Smooth muscle cell (in vitro differentiated cells): ENCODE results near the gene MED22. TPM values are rescaled to one million over a fixed set of nuclear protein-coding genes. Genes with fewer than 3 reads are reported as not detected.
"Not testable (repeated sequence)": the region's sequence is repeated elsewhere in the genome, so short reads cannot be mapped to it uniquely, and the experiment has no call there.

Source experiments
- DNase-seq: peaks from one replicate; lab custom pipeline; 2025; ENCODE audit not compliant: unreplicated experiment; lab: John Stamatoyannopoulos, UW
- H2AFZ ChIP-seq: fragments of 200-600 bp; sonication (generic); 2 replicates; pipeline ENCODE4 v1.6.0; 2016; ENCODE audit warnings: antibody characterized with exemption, low read depth, mild to moderate bottlenecking
- H3F3A ChIP-seq: fragments of 200-600 bp; sonication (generic); 2 replicates; pipeline ENCODE4 v1.6.0; 2017; ENCODE audit warnings: antibody characterized with exemption, low read depth
- H3K27ac ChIP-seq: fragments of 200-600 bp; sonication (generic); 2 replicates; pipeline ENCODE4 v1.5.1; 2016; ENCODE audit warnings: low read depth, mild to moderate bottlenecking
- H3K27me3 ChIP-seq: fragments of 200-600 bp; sonication (generic); 2 replicates; pipeline ENCODE4 v1.6.1; 2016; ENCODE audit warnings: low read depth, mild to moderate bottlenecking
- H3K36me3 ChIP-seq: fragments of 200-600 bp; sonication (generic); 2 replicates; pipeline ENCODE4 v1.5.1; 2016; ENCODE audit warnings: low read depth
- H3K4me1 ChIP-seq: fragments of 200-600 bp; sonication (generic); 2 replicates; pipeline ENCODE4 v1.5.1; 2016; ENCODE audit warnings: low read depth
- H3K4me2 ChIP-seq: fragments of 200-600 bp; sonication (generic); 2 replicates; pipeline ENCODE4 v1.6.0; 2016; ENCODE audit warnings: mild to moderate bottlenecking
- H3K4me3 ChIP-seq: fragments of 200-600 bp; sonication (generic); 2 replicates; pipeline ENCODE4 v1.5.1; 2016; ENCODE audit warnings: mild to moderate bottlenecking
- H3K79me2 ChIP-seq: fragments of 200-600 bp; sonication (generic); 2 replicates; pipeline ENCODE4 v1.6.0; 2016; ENCODE audit warnings: low read depth, mild to moderate bottlenecking
- H3K9ac ChIP-seq: fragments of 200-600 bp; sonication (generic); 2 replicates; pipeline ENCODE4 v1.6.0; 2016; ENCODE audit warnings: low read depth
- H3K9me3 ChIP-seq: fragments of 200-600 bp; sonication (generic); replicated peaks from 2 replicates; pipeline ENCODE4 v1.5.1; 2016; ENCODE audit warnings: low read depth
- H4K20me1 ChIP-seq: fragments of 200-600 bp; sonication (generic); 2 replicates; pipeline ENCODE4 v1.6.0; 2016; ENCODE audit warnings: low read depth
- CTCF ChIP-seq: fragments of 200-600 bp; sonication (generic); IDR thresholded peaks from 2 replicates; pipeline ENCODE4 v1.5.1; 2017; ENCODE audit warnings: borderline replicate concordance, mild to moderate bottlenecking, antibody characterized with exemption; ENCODE audit not compliant: insufficient read depth, poor library complexity, severe bottlenecking
- WGBS: methylation state at CpG from one replicate; pipeline ENCODE4 v1.1.7; 2016; ENCODE audit warnings: low lambda C conversion rate; 5-methylcytosine and 5-hydroxymethylcytosine counted together
- polyA plus RNA-seq: library from polyadenylated mRNA; unstranded; fragments of >200 nt; fragmentation: Nextera tagmentation; extraction: Ambion mirVana; gene quantifications from 2 replicates; pipeline ENCODE4 v1.2.1, GENCODE V29; 2016
- total RNA-seq: library from RNA; depleted of rRNA; stranded (reverse); fragments of >200 nt; gene quantifications from 2 replicates; pipeline ENCODE4 v1.2.3, GENCODE V29; 2014

MED22 gene
- total and polyA plus RNA-seq, 2 experiments from 2014 or later: 9.0 to 17.9 TPM

- H3K9ac ChIP-seq: no peak overlapping the region
- H3K27ac ChIP-seq: no peak overlapping the region
- H2AFZ ChIP-seq: no peak overlapping the region
- H3F3A ChIP-seq: no peaks in the 10 kb centered on the region
- no peaks in the 10 kb centered on the region for H3K27me3 ChIP-seq
- H3K4me2 ChIP-seq: no peak overlapping the region
- no peak for TF ChIP-seq CTCF
- DNase-seq: no peak
- H3K79me2 ChIP-seq: no peaks in the 10 kb centered on the region
- no peaks in the 10 kb centered on the region for H3K4me1 ChIP-seq
- H3K4me3 ChIP-seq: no peak overlapping the region
- no peaks in the 10 kb centered on the region for H3K36me3 ChIP-seq
- no peaks in the 10 kb centered on the region for H3K9me3 ChIP-seq
- 81% methylated on average over 13 of the region's 13 CpGs for WGBS
- H4K20me1 ChIP-seq: no peaks in the 10 kb centered on the region
Measured at GRCh38 chr9:133304158-133304470, 43.8 kb downstream of the MED22 start.

DNA sequence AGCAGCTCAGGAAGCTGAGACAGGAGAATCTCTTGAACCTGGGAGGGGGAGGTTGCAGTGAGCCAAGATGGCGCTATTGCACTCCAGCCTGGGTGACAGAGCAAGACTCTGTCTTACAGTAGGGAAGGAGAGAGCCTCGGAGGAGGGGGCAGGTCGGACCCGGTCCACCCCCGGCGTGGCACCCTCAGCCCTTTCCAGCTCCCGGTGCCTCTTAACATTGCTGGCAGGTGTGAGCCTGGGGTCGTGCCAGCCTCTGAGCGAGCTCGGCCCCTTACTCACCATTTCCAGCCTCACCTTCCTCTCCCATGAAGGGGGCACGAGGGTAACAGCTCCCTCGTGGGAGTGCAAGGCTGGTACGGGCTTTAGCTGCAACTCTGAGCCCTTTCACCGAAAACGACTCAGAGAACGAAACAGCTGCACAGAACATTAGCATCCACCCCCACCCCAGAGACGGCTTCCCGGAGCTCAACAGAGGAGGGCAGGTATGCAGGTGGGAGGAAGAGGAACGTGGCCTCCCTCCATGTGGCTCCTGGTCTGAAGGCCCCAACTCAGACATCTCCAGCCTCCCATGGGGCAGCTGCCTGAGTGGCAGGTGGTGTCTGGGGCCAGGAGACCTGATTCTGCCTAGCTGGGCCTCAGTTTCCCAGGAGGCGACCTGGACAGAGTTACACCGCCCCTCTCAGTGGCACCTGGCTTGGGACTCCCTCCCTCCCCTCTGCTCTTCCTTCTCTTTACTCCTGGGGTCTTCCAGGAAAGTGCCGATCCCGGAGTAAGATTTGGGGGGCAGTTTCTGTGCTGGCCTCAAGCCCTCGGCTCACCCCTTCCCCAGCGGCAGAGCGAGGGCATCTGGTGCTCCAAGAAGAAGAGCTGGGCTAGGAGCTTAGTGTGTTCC is 44.4 kb downstream of the MED22 start:
- H3F3A ChIP-seq: no peaks in the 10 kb centered on the region
- H3K9me3 ChIP-seq: no peaks in the 10 kb centered on the region
- TF ChIP-seq CTCF: no peak
- WGBS: 85% methylated on average over 26 of the region's 26 CpGs
- no peaks in the 10 kb centered on the region for H3K4me1 ChIP-seq
- no peak overlapping the region for H2AFZ ChIP-seq
- H3K27ac ChIP-seq: no peak overlapping the region
- no peaks in the 10 kb centered on the region for H4K20me1 ChIP-seq
- no peak overlapping the region for H3K9ac ChIP-seq
- H3K79me2 ChIP-seq: no peaks in the 10 kb centered on the region
- H3K27me3 ChIP-seq: no peaks in the 10 kb centered on the region
- H3K4me2 ChIP-seq: no peak overlapping the region
- H3K36me3 ChIP-seq: no peaks in the 10 kb centered on the region
- no peak overlapping the region for H3K4me3 ChIP-seq
- no peak for DNase-seq

DNA sequence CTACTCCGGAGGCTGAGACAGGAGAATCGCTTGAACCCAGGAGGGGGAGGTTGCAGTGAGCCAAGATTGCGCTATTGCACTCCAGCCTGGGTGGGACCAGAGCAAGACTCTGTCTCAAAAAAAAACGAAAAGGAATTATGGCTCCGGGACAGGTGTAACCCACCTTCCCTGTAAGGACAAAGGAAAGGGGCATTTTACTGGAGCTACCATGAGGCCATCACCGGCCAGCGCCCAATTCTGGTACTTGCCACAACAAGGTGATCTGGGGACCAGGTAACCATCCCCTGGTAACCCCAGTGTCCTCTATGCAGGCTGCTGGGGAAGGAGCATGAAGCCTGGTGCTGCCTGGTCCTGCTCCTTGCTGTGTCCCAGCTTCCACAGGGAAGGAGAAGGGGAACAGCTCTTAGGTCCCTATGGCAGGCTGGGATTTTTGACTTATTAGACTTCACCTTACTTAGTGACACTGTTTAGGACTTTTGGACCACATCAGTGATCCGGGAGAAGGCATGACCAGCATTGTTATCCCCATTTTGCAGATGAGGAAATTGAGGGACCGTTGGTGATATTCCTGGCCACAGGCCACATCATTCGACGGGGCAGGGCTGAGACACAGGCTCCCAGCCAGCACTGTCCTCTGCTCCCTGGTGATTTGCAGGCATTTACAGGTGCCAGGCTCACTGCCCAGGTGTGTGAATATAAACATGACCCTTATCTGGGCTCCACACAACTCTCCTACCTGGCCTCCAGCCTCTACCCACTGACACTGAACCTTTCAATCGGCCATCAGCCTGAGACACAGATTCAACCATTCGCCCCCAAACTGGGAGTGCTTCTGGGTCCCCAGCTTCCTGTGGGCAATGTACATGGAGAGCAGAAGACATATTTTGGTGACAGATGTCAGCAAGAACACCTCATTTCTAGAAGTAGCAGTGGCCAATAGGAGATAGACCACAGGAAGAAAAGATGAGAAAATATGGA is 46.4 kb downstream of the MED22 start:
- 95% methylated on average over 13 of the region's 13 CpGs for WGBS
- H3K9me3 ChIP-seq: no peaks in the 10 kb centered on the region
- H3K27ac ChIP-seq: no peak overlapping the region

GRCh38 chr9:133299996-133300395 is 47.9 kb downstream of the MED22 start:
- H3K79me2 ChIP-seq, DNase-seq, H3K4me2 ChIP-seq, H3K27ac ChIP-seq, H3K36me3 ChIP-seq, H3K27me3 ChIP-seq, H3K9me3 ChIP-seq, H3K9ac ChIP-seq, H3K4me3 ChIP-seq, H3F3A ChIP-seq, H3K4me1 ChIP-seq, H4K20me1 ChIP-seq, H2AFZ ChIP-seq: not testable (repeated sequence)
- WGBS: 87% methylated on average over 6 of the region's 16 CpGs

More for the DNA sequence above, 46.4 kb downstream of the MED22 start:
- Histone ChIP-seq H3K36me3 (no peaks in the 10 kb centered on the region), H3K4me2 (no peak overlapping the region), H3F3A (no peaks in the 10 kb centered on the region), H3K27me3 (no peaks in the 10 kb centered on the region), H3K4me1 (no peaks in the 10 kb centered on the region), H3K79me2 (no peaks in the 10 kb centered on the region), H2AFZ (no peak overlapping the region), H3K9ac (no peak overlapping the region), H4K20me1 (no peaks in the 10 kb centered on the region), H3K4me3 (no peak overlapping the region)
- TF ChIP-seq CTCF: no peak
- DNase-seq: no peak
